ENCODE results near the gene MAPK12.

Gene MAPK12

GRCh38 chr22:50257451-50258360, 3.8 kb downstream of the MAPK12 start:
- TF ChIP-seq CTCF (IDR thresholded peaks at IDR 0.05; ENCODE audit: low read depth, low read length), result no peak
- no peak overlapping the region for H3K4me3 ChIP-seq (ENCODE audit: low read depth, low read length)

- TF ChIP-seq CTCF (IDR thresholded peaks at IDR 0.05; ENCODE audit: low read depth, low read length), result no peak
- H3K4me3 ChIP-seq (ENCODE audit: low read depth, low read length), result no peak overlapping the region
Measured at GRCh38 chr22:50257041-50257440, 4.4 kb downstream of the MAPK12 start.

- H3K4me3 ChIP-seq (ENCODE audit: low read depth, low read length), result no peak overlapping the region
- no peak for TF ChIP-seq CTCF (IDR thresholded peaks at IDR 0.05; ENCODE audit: low read depth, low read length)
Measured at GRCh38 chr22:50256258-50256862, 5.1 kb downstream of the MAPK12 start.

- no peak overlapping the region for H3K4me3 ChIP-seq (ENCODE audit: low read depth, low read length)
- TF ChIP-seq CTCF (IDR thresholded peaks at IDR 0.05; ENCODE audit: low read depth, low read length), result no peak
Measured at GRCh38 chr22:50255607-50256006, 5.9 kb downstream of the MAPK12 start.

- no peak for TF ChIP-seq CTCF (IDR thresholded peaks at IDR 0.05; ENCODE audit: low read depth, low read length)
- H3K4me3 ChIP-seq (ENCODE audit: low read depth, low read length), result no peak overlapping the region
Measured at GRCh38 chr22:50255099-50255498, 6.4 kb downstream of the MAPK12 start.

GRCh38 chr22:50253941-50254340, 7.5 kb downstream of the MAPK12 start:
- no peak overlapping the region for H3K4me3 ChIP-seq (ENCODE audit: low read depth, low read length)
- TF ChIP-seq CTCF (IDR thresholded peaks at IDR 0.05; ENCODE audit: low read depth, low read length), result no peak
